GM21360 (cell line): Measurements from ENCODE around the gene PLPP7.
"Not testable (repeated sequence)": the region's sequence is repeated elsewhere in the genome, so short reads cannot be mapped to it uniquely, and the experiment has no call there.

Source experiments
- ATAC-seq: cut with Tn5 transposase; IDR thresholded peaks from one replicate; pipeline ENCODE4 v1.9.1; 2021; ENCODE audit warnings: mild to moderate bottlenecking, moderate library complexity; ENCODE audit not compliant: unreplicated experiment

Gene PLPP7

DNA sequence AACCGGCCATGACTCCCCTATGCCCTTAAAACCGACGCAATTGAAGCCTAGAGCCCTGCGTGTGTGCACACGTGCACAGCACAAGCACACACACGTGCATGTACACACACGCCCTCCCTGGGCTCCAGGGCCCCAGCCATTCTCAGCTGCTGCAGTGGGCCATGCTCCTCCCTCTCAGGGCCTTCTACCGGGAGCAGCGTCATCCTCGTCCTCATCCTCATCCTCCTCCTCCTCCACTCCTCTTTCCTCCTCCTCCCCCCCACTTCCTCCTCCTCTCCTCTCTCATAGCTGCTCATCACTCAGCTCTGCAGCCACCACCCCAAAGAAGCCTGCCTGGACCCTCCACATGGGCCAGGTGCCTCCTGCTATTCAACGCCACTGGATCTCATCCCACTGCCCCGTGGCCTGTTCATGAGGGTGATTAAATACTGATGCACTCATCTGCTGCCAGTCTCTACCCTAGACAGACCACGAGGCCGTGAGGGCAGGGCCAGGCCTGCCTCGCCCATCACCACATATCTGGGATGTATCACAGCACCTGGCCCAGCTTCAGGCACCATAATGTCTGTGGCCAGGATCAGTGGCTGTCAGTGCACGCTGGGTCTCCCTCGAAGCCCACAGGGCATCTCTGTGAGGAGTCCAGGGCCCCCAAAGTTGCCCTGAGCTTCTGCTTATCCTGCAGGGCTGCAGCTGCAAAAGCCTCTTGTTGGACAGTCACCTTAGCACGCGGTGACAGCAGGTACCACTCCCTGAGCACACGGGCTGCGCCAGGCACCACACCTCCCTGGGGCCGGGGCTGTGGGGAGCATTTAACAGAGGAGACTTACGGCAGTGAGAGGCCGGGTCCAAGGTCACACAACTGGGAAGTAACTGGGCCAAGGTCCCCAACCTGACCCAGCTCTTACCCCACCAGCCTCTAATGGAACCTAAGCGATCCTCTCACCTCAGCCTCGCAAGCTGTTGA is 23.0 kb upstream of the PLPP7 start:
- no peak for ATAC-seq

DNA sequence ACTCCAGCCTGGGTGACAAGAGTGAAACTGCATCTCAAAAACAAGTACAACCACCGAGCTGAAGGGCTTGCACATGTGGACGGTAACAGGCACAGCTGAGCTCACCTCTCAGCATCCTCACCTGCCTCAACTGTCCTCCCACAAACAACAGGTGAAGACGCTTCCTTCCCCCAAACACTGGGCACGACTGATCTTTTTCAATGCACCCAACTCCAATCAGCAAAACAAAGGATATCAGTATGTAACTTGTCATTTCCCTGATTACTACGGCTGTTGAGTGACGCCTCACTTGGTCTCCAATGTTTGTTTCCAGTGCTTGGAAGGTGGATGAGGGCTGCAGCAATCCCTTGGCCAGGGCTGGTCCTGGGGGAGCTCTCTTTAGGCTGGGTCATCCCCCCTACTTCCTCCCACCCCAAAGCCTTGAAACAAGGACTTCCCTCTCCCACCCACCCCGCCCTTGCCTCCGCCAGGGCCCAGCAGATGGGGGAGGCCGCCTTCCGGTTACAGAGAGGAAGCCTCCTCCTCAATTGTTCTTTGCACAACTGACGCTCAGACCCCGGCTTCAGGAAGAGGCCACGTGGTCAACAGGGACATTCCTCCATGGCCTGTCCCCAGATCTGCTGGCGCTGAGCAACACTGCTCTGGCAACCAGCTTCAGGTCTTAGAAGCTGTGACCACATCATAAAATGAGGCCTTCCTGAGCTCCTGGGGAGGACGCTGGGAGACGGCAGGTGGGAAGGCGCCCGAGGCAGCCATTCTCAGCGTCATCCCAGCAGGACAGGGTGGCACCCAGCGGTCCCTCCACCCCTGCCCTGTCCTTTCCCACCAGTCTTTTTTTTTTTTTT is 19.1 kb upstream of the PLPP7 start:
- ATAC-seq = no peak

DNA sequence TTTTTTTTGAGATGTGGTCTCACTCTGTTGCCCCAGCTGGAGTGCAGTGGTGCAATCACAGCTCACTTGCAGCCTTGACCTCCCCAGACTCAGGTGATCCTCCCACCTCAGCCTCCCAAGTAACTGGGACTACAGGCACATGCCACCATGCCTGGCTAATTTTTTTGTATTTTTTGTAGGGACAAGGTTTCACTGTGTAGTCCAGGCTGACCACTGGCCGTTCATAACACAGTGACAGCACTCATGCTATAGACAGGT is 18.6 kb upstream of the PLPP7 start:
- ATAC-seq = not testable (repeated sequence)

DNA sequence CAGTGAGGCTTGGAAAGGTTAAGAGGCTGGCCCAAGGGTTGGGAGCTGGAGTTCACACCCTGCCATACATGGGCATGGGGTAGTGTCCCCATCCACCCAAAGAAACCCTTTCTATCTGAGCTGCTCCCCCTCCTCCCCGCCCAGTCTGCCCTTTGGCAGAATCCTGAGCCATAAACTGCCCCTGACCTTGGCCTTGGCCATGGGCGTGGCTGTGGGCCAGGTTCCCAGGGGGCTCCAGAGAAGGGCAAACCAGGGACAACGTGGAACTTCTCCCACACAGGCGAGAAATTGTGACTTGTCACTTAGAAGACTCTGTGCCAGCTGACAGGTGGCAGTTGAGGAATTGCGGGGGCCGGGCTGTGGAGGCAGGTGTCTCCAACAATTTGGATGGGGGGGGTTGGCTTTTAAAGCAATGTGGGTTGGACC is 18.0 kb upstream of the PLPP7 start:
- no peak for ATAC-seq

DNA sequence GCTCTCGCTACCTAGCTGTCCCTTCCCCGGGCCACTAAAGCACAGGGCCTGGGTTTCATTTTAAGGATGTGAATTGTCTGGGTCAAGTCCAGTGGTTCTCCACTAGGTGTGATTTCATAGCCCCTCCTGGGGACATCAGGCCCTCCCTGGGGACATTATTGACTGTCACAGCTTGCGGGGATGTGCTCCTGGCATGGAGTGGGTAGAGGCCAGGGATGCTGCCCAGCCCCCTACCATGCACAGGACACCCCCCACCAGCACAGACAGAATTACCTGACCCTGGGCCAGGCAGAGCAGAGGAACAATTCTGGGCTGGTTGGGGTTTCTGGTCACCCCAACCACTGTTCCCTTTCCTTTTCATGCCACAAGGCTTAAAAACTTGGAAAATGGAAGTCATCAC is 17.3 kb upstream of the PLPP7 start:
- ATAC-seq = no peak

DNA sequence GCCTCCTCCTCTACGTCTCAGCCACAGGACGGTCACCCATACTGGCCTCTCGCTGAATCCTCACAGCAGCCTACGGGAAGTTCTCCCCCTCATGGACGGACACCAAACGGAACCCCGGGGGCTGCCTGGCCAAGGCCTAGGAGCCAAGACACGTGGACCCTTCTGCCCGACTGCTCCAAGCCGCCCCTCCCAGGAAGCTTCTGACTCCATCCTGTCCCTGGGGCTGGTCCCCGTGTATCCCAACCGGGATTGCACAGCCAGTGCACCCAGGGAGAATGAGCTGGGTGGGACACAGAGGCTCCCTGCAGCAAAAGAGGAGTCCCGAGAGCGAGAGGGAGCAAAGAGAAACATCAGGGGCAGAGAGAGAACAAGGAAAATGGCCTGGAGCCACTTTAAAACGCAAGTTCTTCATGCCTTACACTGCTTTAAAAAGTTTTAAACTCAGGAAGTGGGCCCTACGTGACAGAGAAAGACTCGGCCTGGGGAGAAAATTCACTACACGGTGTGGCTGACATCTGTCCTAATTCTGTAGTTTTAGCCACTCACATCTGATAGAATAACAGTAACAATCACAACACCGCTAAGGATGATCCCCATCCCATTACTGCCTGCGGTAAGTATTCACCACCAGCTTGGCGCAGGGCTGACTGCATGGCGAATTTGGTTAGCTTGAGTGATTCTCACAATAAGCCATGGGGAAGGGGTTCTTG is 16.2 kb upstream of the PLPP7 start:
- ATAC-seq = no peak

DNA sequence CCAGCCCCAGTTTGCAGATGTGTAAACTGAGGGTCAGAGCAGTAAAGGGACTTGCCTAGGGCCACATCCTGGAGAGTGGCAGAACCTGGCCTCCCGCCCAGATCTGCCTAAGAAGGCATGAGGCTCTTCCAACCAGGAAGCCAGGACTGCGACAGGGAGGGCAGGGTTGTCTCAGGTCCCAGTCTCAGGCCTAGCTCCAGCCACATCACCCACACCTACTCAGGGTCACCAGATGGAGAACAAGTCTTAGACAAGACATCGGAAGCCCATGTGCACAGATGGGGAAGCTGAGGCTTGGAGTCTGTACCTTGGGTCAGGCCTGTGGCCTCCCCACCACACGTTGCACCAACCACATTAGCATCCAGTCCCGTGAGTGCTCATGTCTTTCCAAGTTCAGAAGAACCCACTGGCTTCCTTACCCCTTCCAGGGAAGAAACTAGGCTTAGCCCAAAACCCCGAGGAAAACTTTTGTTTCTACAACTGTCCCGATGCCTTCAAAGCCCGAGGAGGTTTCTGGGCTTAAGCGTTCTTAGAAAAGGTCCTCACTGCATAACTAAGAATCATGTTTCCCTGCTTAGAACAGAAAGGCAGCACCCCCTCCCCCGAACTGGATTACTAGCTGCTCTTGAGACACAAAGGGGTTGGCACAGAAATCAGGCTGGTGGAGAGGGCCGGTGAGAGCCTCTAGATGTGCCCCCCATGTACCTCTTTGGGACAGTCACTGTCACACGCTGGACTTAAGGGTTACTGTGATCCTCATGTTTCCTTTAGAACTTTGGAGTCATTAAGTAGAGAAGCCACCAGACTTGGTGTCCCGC is 15.5 kb upstream of the PLPP7 start:
- ATAC-seq = no peak

DNA sequence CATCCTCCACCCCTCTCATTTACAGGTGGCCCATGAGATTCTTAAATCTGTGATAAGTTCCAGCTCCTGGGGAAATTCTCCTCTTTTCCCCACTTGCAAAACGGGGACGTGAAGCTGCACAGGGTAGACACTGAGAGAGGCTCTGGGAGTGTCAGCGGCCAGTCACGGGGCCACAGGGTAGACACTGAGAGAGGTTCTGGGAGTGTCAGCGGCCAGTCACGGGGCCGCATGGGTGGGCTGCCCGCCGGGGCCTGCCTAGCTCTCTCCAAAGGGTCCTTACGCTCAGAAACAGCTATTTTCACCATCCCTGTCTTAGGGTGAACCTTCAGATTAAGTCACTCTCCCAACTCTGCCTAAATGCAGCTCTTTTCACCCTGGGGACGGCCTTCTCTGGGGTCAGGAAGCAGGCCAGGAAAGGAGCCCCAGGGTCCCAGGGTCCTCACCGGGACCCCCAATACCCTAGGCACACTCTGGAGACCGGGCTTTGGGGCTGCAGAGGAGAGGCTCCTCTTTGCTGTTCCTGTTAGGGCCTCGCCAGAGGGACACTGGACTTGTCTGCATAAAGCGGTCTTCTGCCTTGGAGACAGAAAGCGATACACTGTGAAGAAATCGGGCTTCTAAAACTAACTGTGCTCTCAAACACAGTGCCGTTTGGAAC is 14.7 kb upstream of the PLPP7 start:
- no peak for ATAC-seq

DNA sequence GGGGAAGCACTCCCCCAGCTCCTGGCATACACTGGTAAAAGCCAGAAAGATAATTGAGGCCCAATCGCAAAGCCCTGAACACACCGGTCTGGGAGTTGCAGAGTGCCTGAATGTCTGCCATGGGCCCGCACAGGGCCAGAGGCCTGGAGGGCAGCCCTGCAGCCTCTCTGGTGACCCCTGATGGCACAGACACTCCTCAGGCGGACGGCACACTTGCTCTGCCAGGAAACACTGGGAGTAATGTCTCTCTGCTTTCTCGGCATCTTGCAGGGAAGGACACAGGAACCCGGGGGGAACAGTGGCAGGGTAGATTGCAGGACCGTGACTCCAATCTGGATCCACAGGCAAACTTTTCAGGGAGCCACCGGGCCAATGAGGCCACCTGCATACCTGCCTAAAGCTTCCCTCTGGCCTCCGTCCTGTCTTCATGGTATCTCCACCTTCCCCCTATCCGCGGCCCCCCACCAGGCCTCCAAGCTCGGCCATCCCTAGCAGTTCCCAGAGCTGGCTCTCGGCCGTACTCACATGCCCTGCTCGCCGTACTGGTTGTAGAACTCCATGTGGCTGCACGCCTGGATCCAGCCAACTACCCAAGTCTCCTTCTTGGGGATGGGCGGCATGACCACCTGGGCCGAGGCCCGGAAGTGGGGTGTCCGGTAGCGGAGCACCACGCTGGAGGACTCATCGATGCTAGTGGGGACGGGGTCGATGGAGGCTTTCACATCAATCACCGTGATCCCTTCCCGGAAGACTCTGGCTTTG is 14.0 kb upstream of the PLPP7 start:
- ATAC-seq = no peak

DNA sequence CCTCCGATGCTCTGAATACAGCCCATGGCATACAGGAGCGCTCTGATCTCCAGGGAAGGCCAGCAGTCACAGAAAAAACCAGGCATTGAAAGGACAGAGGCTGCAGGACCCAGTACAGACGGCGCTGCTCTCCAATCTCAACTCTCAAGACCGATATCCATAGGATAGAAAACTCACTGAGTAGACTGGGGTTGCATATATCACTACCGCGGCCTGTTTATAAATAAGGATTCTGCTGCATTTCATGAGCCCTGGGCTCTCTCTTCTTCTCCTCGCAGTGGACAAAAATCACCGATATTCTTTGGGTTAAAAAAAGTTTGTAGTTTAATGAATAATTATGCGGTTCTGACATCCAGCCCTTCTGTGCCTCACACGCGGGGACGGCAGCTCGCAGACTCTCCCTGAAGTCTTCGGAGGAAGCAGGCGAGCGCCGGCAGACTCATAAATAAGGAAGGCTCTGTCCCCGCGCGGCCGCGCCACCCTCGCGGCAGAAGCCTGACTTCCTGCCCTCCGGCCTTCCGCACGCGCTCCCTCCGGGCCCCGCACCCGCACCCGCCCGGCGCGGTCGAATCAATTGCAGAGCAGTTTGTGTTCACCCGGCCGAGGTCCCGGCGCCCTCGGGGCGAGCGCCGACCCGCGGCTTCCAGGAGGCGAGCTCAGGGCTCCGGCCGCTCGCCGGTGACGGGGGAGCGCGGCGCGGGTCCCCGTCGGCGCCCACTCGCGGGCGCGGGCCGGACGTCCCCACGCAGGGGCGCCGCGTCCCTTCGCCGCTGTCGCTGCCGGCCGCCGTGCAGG is 13.2 kb upstream of the PLPP7 start, which contains the start of gene FAM78A:
Gene FAM78A (minus strand): TSS at position 417 of the 795 bp plus-strand sequence. CDS start 331 bp downstream, at position 86.
- ATAC-seq = no peak

DNA sequence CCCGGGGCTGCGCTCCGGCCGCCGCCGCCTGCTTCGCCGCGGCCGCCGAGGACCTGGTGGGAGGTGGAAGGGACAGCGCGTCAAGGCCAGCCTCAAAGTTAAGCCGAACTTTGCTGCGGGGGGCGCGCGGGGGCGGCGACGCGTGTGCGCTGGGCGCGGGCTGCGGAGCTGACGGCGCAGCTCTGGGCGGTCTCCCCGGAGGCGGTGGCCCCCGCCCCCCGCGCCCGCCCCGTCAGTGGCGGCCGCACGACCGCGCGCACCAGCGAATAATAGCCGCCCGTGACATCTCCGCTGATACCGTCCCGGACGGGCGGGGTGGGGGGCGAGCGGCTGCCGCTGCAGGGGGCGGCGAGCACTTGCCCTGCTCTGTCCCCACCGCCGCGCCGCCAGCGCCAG is 12.6 kb upstream of the PLPP7 start:
- no peak for ATAC-seq

DNA sequence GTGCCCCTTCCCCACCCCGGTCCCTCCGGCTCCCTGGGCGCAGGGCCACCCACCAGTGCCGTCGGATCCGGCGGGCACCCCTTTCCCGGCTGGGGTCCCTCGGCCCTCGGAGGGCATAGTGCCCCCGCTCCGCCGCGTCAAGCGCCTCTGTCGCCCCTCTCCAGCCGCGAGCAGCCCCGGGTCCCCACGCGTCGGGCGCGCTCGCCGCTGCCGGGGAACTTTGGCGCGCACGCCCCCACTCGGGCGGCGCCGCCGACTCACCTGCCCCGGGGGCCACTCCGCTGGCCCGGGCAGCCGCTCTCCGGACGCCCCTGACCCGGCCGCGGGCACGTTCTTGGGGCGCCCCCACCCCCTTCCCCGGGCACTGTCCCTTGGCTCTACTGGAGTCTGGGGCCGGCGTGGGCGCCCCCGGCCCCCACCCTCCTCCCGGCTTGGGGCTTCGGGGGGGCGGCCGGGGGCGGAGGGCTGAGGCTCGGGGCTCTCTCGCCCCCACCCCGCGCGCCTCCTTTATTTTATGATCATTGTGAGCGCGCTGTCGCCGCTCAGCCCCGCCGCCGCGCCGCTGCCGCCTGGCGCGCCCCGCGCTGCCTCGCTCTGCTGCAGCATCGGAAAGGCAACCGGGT is 12.1 kb upstream of the PLPP7 start:
- no peak for ATAC-seq

DNA sequence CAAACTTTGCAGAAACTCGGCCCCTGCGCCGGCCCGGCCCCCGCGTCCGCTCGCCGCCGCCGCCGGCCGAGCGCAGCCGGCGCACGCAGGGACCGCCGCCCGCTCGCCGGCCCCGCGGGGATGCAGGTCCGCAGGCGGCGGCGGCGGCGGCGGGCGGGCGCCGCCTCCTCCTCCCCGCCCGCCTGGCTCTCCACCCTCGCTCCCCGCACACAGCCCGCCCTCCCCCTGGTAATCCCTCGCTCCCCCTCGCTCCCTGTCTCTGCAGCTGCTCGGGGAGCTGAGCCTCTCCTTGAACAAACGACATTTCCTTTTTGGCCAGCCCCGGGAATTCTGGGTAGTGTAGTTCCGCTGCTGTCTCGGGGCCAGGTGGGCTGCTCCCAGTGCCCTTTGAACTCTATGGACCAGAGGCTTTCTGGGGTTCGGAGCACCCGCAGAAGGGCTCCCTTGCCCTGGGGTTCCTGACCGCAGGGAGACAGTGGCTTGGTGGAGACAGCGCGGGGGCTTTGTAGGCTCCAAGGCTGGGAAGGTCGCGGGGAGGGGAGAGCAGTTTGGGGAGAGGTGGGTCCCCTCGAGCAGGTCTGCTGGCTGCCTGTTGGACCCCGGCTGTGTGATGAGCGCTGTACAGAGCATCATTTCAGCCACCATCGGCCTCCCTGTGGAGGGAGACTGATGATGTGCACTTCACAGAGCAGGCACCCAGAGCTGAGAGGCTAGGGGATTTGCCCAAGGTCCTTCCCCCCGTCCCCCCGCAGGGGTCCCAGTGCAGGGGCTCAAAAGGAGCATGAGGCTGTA is 11.4 kb upstream of the PLPP7 start:
- no peak for ATAC-seq

DNA sequence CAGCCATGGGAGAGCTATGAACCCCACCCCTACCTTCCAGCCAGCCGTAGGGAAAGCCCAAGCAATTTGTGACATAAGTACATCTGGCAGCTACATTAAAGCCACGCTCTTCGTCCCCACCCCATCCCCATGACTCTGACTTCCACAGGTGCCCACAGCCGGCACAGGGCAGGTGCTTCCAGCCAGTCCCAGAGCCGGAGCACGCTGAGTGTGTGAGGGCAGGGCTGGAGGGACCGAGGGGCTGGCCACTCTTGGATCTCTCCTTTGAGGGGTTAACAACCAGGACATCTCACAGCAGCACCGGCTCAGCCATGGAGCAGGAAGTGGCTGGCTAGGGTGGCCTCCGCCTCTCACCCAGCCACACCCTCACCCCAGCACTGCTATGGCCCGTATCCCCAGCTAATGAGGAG is 10.8 kb upstream of the PLPP7 start:
- no peak for ATAC-seq

DNA sequence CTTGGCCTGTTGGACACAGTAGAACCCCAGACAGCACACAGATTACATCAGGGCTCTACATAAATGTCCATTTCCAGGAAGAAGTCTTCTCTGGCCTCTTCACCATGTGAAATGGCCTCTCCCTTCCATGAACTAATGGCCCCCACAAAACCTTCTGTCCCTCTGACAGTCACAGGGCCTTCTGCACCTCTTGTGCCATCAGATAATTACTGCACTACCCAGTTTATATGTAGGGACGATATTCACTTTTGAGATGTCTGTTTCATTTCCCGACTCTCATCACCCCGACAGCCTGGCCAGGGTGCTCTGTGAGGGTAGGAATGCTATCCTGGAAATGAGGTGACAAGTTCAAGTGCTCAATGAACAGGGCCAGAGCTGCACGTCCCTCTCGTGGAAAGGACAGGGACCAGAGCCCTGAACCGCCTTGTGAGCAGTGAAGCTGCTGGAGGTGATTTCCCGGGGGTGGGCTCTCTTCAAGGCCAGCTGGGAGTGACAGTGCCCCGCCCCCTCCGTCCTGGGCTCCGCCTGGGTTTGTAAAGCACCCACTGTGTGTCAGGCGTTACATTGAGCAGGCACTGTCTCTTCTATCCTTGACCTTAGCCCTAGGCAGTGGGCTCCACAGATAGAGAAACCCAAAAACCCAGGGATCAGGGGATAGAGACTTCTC is 10.2 kb upstream of the PLPP7 start:
- ATAC-seq = no peak

DNA sequence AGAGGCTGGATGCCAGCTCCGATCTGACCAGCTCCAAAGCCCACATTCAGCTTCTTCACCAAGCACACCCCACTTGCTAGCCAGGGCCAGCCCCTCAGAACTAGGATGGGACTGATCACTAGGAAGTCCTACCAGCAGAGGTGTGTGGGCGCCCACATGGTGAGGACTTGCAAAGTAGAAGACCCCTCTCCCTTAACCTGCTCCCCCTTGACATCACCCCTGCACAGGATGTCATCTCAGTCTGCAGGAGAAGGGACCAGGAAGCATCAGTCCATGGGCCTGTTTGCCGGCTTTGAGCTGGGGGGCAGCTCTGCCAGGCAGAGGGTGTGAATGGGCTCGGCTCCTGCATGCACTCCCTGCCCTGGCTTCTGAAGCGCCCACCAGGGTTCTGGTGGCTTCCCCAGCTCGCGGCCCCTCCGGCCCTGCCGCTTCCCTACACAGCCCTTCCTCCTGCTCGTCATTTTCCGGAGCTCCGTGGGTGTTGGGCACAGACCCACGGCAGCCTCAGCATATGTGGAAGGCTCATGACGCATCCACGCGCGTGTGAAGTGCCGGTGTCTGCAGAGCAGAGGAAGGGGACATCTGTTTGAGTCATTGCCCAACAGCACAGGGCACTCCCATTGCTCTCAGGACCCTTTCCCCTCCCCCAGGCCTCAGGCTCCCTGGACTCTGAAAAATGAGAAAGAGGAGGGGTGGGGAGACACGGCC is 9.5 kb upstream of the PLPP7 start:
- no peak for ATAC-seq
